Measurements from ENCODE around the gene ZNF140. TPM values are rescaled to one million over a fixed set of nuclear protein-coding genes. Genes with fewer than 3 reads are reported as not detected.

Gene ZNF140
- total RNA-seq, result 11.6 TPM

- intact Hi-C loops (cut with DNase I), result loop anchor here (1.0 kb wide), 7 partner anchors 43 to 193 kb away; partner anchors contain the start of genes CHFR, ZNF10, ZNF26 and ZNF268
- TF ChIP-seq CTCF (IDR thresholded peaks at IDR 0.05), result peak in 2 of 3 experiments; percentile 12 to 25
- no peaks in the 10 kb centered on the region for H3K27me3 ChIP-seq
These were observed at the start of gene ZNF140 for GRCh38 chr12:133080368-133081158. Gene ZNF140 (plus strand): TSS chr12:133080923. CDS start chr12:133081321, 398 bp downstream.

GRCh38 chr12:133037207-133038005 lies 43.3 kb upstream of the ZNF140 start, which contains the start of gene ZNF84:
Gene ZNF84 (plus strand): TSS chr12:133037509. CDS start chr12:133041468, 3,959 bp downstream.
- H3K27me3 ChIP-seq, result no peaks in the 10 kb centered on the region
- H3K9me3 ChIP-seq, result peaks cover 56 to 71% of the 10 kb centered on the region in 2 donors
- H3K4me3 ChIP-seq, result peak within 1 kb of the TSS; percentile 83 to 99
- H3K4me1 ChIP-seq, result peaks cover 0 to 3% of the 10 kb centered on the region in 2 donors
- TF ChIP-seq CTCF (IDR thresholded peaks at IDR 0.05), result no peak
- H3K27ac ChIP-seq, result peak within 1 kb of the TSS; percentile 95 to 98
- intact Hi-C loops (cut with DNase I), result loop anchor here (1.0 to 5.0 kb wide), 6 partner anchors 43 to 210 kb away; partner anchors contain the start of genes GOLGA3, ZNF10, ZNF140 and ZNF26
- DNase-seq (ENCODE audit: low spot score in 2 of 2), result peak; percentile 87 to 97
- peaks cover 18 to 29% of the 10 kb centered on the region in 2 donors for H3K36me3 ChIP-seq

More at GRCh38 chr12:133080368-133081158, at the start of gene ZNF140:
- peak within 1 kb of the TSS; percentile 95 to 97 for H3K27ac ChIP-seq
- H3K4me3 ChIP-seq, result peak within 1 kb of the TSS; percentile 71 to 91
- no peaks in the 10 kb centered on the region for H3K4me1 ChIP-seq
- peak; percentile 83 to 98 for DNase-seq (ENCODE audit: low spot score in 2 of 2)
- H3K36me3 ChIP-seq, result peaks cover 27 to 40% of the 10 kb centered on the region in 2 donors
- peaks cover 69 to 86% of the 10 kb centered on the region in 2 donors for H3K9me3 ChIP-seq

DNA sequence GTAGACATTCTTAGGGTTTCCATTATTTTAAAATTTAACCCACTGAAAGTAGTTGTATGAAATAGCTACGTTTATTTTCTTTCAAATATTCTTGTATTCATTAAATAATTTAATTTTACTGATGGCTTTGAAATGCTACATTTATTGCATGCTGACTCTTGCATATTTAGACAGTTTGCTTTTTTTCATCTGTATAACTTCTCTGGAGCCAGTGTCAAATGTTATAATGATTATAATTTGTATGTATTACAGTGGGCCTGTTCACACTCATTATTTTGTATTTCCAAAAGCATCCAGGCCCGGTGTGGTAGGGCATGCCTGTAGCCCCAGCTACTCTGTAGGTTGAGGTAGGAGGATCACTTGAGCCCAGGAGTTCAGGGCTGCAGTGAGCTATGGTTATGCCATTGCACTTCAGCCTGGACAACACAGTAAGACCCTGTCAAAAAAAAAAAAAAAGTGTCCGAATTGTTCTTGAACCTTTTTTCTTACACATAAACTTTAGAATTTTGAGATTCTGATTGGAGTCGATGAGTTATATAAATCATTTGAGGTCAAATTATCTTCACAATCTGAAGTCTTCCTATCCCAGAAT lies 42.5 kb upstream of the ZNF140 start:
- Histone ChIP-seq H3K4me1 (peaks cover 0 to 3% of the 10 kb centered on the region in 2 donors), H3K27ac (peak overlapping the region; percentile 95 to 98), H3K4me3 (peak overlapping the region; percentile 83 to 99), H3K36me3 (peaks cover 26 to 37% of the 10 kb centered on the region in 2 donors), H3K27me3 (no peaks in the 10 kb centered on the region), H3K9me3 (peaks cover 61 to 76% of the 10 kb centered on the region in 2 donors)
- intact Hi-C loops (cut with DNase I), result loop anchor here (5.0 kb wide), 1 partner anchor 211 kb away; the partner anchor contains the start of gene GOLGA3
- DNase-seq (ENCODE audit: low spot score in 2 of 2), result no peak
- TF ChIP-seq CTCF (IDR thresholded peaks at IDR 0.05), result no peak

- Histone ChIP-seq H3K4me3 (no peak overlapping the region), H3K4me1 (no peaks in the 10 kb centered on the region), H3K9me3 (peaks cover 98 to 100% of the 10 kb centered on the region in 2 donors), H3K36me3 (peaks cover 96 to 99% of the 10 kb centered on the region in 2 donors), H3K27ac (no peak overlapping the region), H3K27me3 (no peaks in the 10 kb centered on the region)
- TF ChIP-seq CTCF (IDR thresholded peaks at IDR 0.05), result no peak
- intact Hi-C loops (cut with DNase I), result no loop called here
- DNase-seq (ENCODE audit: low spot score in 2 of 2), result no peak
These were observed 34.0 kb upstream of the ZNF140 start for GRCh38 chr12:133046698-133047097.

- intact Hi-C loops (cut with DNase I), result no loop called here
- Histone ChIP-seq H3K36me3 (peaks cover 64 to 74% of the 10 kb centered on the region in 2 donors), H3K27me3 (no peaks in the 10 kb centered on the region), H3K27ac (no peak overlapping the region), H3K9me3 (peaks cover 100% of the 10 kb centered on the region in 2 donors), H3K4me3 (no peak overlapping the region), H3K4me1 (no peaks in the 10 kb centered on the region)
- DNase-seq (ENCODE audit: low spot score in 2 of 2), result no peak
- TF ChIP-seq CTCF (IDR thresholded peaks at IDR 0.05), result no peak
These were observed 23.3 kb upstream of the ZNF140 start for GRCh38 chr12:133057446-133057845.
